MM.1S (cell line): ENCODE results near the gene IGF1R.

ENCODE experiments used
- CTCF ChIP-seq: fragments of 300-600 bp; sonication (generic); IDR thresholded peaks from 2 replicates; pipeline ENCODE4 v1.5.1; 2016; ENCODE audit warnings: antibody characterized with exemption, low read length, mixed read lengths
- EZH2 ChIP-seq: fragments of 300-600 bp; sonication (generic); optimal IDR thresholded peaks from 2 replicates; pipeline ENCODE3; 2017; ENCODE audit warnings: low read depth, mild to moderate bottlenecking, antibody characterized with exemption, low read length, mixed read lengths
- EZH2phosphoT487 ChIP-seq: fragments of 300-600 bp; sonication (generic); IDR thresholded peaks from 2 replicates; pipeline ENCODE4 v1.6.1; 2018; ENCODE audit warnings: antibody characterized with exemption, low read length

DNA sequence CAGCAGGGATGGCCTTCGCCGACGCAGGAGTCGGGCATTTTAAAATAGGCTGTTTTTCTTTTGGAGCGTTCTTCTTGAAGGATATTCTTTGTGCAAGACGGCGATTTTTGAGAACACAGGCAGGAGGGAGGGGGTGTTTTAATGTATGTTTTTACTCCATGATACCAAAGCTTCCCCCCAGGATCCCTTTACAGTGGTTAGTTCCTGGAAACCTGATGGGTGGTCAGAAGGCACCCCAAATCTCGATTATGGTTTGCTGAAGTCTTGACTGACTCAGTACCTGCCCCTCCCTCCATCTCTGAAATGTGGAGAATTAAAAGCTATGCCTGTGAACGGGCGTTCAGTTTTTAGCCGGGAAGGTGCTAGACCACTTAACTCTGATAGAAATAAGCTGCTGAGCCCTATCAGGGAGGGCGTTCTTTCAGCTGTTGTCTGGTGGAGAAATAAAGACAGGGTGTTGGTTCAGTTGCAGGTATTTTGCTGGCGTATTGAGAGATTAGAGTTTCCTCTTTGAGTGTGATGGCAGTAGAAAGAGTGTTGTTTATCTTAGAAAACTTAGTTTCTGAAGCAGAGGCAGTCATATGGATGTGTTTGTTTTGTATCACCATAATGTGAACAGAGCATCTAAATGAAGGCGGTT, 3.4 kb downstream of the IGF1R start:
- TF ChIP-seq CTCF (no peak), EZH2phosphoT487 (no peak), EZH2 (no peak)
